ENCODE data around the gene PREP.

The PREP gene

GRCh38 chr6:105357165-105357564, 45.7 kb downstream of the PREP start:
- H3K36me3 ChIP-seq = peaks cover 7% of the 10 kb centered on the region
- H3K4me1 ChIP-seq (ENCODE audit: control insufficient read depth in 1 of 2, insufficient read depth in 1 of 2, low read depth in 1 of 2, low read length in 1 of 2) = no peaks in the 10 kb centered on the region
- H3K9me3 ChIP-seq = no peaks in the 10 kb centered on the region
- H3K27ac ChIP-seq = no peak overlapping the region
- H3K27me3 ChIP-seq = no peaks in the 10 kb centered on the region
- no peak for TF ChIP-seq CTCF (IDR thresholded peaks at IDR 0.05)
- no peak overlapping the region for H3K4me3 ChIP-seq (ENCODE audit: low read depth in 1 of 2, low read length in 1 of 2)

GRCh38 chr6:105352037-105352617, 50.8 kb downstream of the PREP start:
- Histone ChIP-seq H3K9me3 (no peaks in the 10 kb centered on the region), H3K4me3 (ENCODE audit: low read depth in 1 of 2, low read length in 1 of 2) (no peak overlapping the region), H3K27me3 (no peaks in the 10 kb centered on the region), H3K36me3 (peaks cover 26% of the 10 kb centered on the region), H3K4me1 (ENCODE audit: control insufficient read depth in 1 of 2, insufficient read depth in 1 of 2, low read depth in 1 of 2, low read length in 1 of 2) (no peaks in the 10 kb centered on the region), H3K27ac (no peak overlapping the region)
- no peak for TF ChIP-seq CTCF (IDR thresholded peaks at IDR 0.05)

GRCh38 chr6:105348897-105349296, 54.0 kb downstream of the PREP start:
- Histone ChIP-seq H3K27me3 (no peaks in the 10 kb centered on the region), H3K4me3 (ENCODE audit: low read depth in 1 of 2, low read length in 1 of 2) (no peak overlapping the region), H3K36me3 (peaks cover 26% of the 10 kb centered on the region), H3K4me1 (ENCODE audit: control insufficient read depth in 1 of 2, insufficient read depth in 1 of 2, low read depth in 1 of 2, low read length in 1 of 2) (no peaks in the 10 kb centered on the region), H3K9me3 (no peaks in the 10 kb centered on the region), H3K27ac (no peak overlapping the region)
- TF ChIP-seq CTCF (IDR thresholded peaks at IDR 0.05) = no peak

GRCh38 chr6:105346052-105346451, 56.8 kb downstream of the PREP start:
- H3K27ac ChIP-seq = no peak overlapping the region
- no peak overlapping the region for H3K4me3 ChIP-seq (ENCODE audit: low read depth in 1 of 2, low read length in 1 of 2)
- no peak for TF ChIP-seq CTCF (IDR thresholded peaks at IDR 0.05)
- no peaks in the 10 kb centered on the region for H3K27me3 ChIP-seq
- no peaks in the 10 kb centered on the region for H3K4me1 ChIP-seq (ENCODE audit: control insufficient read depth in 1 of 2, insufficient read depth in 1 of 2, low read depth in 1 of 2, low read length in 1 of 2)
- no peaks in the 10 kb centered on the region for H3K9me3 ChIP-seq
- peaks cover 9% of the 10 kb centered on the region for H3K36me3 ChIP-seq

- H3K27ac ChIP-seq = no peak overlapping the region
- H3K9me3 ChIP-seq = no peaks in the 10 kb centered on the region
- H3K27me3 ChIP-seq = no peaks in the 10 kb centered on the region
- no peak overlapping the region for H3K4me3 ChIP-seq (ENCODE audit: low read depth in 1 of 2, low read length in 1 of 2)
- no peaks in the 10 kb centered on the region for H3K4me1 ChIP-seq (ENCODE audit: control insufficient read depth in 1 of 2, insufficient read depth in 1 of 2, low read depth in 1 of 2, low read length in 1 of 2)
- peaks cover 9% of the 10 kb centered on the region for H3K36me3 ChIP-seq
- TF ChIP-seq CTCF (IDR thresholded peaks at IDR 0.05) = no peak
Observed at GRCh38 chr6:105345506-105345905, 57.4 kb downstream of the PREP start.

Data from neutrophil (primary cell).